HG03159 (cell line): ENCODE data around the gene ITGB5.

Experiments used
- ATAC-seq: cut with Tn5 transposase; IDR thresholded peaks from one replicate; pipeline ENCODE4 v1.9.1; 2021; ENCODE audit warnings: mild to moderate bottlenecking, moderate library complexity; ENCODE audit not compliant: unreplicated experiment

ITGB5 gene

DNA sequence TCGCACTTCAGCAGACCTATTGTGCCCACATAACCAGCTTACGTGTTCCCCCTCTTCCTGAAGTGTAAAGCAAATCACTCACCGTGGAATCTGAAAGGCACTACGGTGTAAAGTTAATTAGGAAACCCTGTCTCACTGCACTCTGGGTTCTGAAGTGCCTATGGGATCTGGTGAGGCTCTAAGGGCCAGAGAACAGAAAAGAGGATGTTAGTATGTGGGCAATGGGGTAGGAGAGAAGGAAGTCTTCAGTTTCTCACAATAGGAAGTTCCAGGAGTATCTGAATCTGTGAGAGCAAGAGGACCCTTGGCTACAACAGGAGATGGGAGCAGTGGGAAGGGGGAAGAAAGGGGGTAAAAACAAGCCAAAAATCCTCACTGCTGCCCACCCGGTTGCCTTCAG is 71.4 kb downstream of the ITGB5 start:
- no peak for ATAC-seq

GRCh38 chr3:124814620-124815421 is 72.3 kb downstream of the ITGB5 start:
- ATAC-seq = no peak

DNA sequence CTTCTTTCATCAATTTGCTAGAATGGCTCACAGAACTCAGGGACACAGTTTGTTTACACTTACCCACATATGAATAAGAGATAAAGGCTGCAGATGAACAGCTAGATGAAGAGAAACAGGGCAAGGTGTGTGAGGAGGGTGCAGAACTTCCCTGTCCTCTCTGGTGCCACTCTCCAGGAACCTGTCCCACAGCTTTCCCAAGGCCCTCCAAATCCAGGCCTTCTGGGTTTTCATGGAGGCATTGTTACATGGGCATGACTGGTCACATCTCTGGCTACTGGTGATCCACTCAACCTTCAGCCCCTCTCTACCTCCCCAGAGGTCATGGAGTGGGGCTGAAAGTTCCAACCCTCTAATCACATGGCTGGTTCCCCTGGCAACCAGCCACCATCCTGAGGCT is 73.6 kb downstream of the ITGB5 start:
- no peak for ATAC-seq

DNA sequence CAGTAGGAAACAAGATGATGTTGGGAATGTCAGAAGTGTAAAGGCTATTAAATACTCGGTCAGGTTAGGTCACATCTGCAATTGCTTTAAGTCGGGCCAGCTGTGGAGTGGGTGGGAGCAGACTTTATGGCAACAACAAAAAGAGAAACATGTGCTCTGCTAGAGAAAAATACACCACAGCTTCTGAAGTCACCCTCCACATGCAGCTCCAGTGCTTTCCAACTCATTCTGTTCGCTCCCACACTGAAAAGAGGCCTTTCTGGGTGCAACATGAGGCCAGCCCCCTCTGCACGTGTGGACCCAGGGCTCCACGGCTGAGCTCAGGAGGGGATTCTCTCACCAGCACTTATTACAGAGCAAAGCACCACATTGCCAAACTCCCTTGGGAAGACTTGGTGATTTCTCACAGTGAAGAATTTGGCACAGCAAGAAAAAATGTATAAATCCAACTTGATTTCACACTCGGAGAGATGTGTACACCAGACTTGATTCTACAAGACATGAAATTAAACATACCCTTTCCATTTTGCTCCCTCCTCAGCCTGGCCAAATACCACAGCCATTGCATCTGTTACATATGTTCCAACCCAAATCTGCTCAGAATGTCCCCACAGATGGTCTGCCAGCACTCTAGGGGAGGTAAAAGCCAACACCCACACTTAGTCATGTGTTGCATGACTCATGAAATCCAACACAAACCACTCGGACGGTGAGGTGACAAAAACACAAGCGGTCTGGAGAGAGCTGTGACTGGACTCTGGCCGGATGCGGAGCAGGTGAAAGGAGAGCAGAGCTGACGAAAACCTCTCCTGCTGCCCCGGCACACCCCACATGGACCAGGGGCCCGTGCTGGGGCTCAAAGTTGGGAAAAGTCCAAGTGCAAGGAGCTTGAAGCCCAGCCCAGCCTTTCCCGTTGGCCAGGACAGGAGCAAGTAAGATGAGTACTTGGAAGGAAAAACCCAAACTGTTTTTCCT is 74.6 kb downstream of the ITGB5 start:
- ATAC-seq = no peak

GRCh38 chr3:124811436-124811835 is 75.7 kb downstream of the ITGB5 start:
- no peak for ATAC-seq

GRCh38 chr3:124810970-124811369 is 76.2 kb downstream of the ITGB5 start:
- ATAC-seq = no peak

DNA sequence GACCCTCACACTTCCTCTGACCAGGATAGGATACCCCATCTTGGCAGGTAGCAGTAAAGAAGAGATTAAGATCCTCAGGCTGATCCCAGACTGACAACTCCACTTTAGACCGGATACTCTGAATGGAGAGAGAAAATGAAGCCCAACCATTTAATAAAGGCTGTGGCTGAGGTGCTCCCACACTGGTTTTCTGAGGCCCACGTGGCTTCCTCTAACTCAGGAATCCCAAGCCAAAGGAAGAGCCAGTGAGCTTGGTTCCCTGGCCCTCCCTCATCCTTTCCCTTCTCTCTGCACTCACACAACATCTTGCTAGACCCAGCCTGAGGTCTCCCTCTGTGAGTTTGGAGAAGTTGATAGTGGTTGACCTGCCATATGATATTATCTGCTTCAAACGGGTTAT is 78.1 kb downstream of the ITGB5 start:
- no peak for ATAC-seq

GRCh38 chr3:124805671-124806070 is 81.5 kb downstream of the ITGB5 start:
- no peak for ATAC-seq

- ATAC-seq = no peak
These were observed 82.3 kb downstream of the ITGB5 start for GRCh38 chr3:124804875-124805274.

- ATAC-seq = no peak
These were observed 84.5 kb downstream of the ITGB5 start for GRCh38 chr3:124802702-124803101.

- no peak for ATAC-seq
These were observed 85.0 kb downstream of the ITGB5 start for GRCh38 chr3:124802061-124802698.

GRCh38 chr3:124800511-124801258 is 86.5 kb downstream of the ITGB5 start:
- no peak for ATAC-seq

GRCh38 chr3:124800076-124800475 is 87.1 kb downstream of the ITGB5 start:
- ATAC-seq = no peak

- ATAC-seq = no peak
These were observed 87.5 kb downstream of the ITGB5 start for GRCh38 chr3:124799676-124800075.

GRCh38 chr3:124797426-124797945 is 89.7 kb downstream of the ITGB5 start:
- no peak for ATAC-seq

DNA sequence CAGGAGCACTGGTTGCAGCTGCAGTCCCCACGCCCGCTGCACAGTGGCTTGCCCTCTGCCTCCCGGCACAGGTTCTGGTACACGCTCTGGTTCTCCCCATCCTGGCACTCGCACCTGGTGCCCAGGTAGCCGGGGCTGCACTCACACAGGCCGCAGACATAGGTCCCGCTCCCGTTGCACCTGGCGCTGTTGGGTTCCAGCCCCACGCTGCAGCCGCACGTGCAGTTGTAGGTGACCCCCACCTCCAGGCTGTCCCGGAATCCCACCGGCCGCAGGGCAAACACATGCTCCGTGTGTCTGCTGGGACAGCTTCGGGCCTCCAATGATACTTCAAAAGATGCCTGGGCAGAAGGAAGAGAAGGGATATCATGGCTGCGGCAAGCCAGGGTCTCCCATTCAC is 90.7 kb downstream of the ITGB5 start:
- no peak for ATAC-seq

- no peak for ATAC-seq
These were observed 94.0 kb downstream of the ITGB5 start for GRCh38 chr3:124793054-124793739.

GRCh38 chr3:124792341-124793040 is 94.7 kb downstream of the ITGB5 start:
- ATAC-seq = no peak

DNA sequence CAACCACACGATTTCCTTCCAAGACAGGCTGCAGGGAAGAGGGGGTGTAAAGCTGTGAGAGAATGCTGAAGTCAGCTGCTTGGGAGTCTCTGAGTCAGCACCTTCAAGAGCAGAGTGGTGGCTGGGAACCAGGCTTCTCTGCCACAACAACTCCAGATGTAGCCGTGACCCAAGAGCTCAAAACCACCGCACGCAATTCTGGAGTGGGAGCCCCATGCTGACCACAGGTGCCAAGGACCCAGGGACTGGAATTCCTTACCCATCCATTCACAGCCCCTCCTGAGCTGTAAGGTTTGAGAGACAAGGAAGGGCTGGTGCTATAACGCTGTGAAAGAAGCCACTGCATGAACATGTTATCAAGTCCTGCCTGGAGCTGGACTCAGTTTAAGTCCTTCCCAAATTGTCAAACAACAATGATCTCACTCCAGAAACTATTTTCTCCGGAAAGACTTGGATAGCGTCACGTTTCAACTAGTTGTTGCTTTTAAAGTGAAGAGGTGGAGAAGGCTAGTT is 95.5 kb downstream of the ITGB5 start:
- ATAC-seq = no peak
